BLaER1 treated with 17β-estradiol and CSF1 and Interleukin-3, amounts not matched to agents 10 nM and 100 nM (cell line): ENCODE measurements around the gene RNF13.
"Not testable (repeated sequence)": the region's sequence is repeated elsewhere in the genome, so short reads cannot be mapped to it uniquely, and the experiment has no call there.

ENCODE experiments used
- H3K27ac ChIP-seq, 11 experiments: shearing (Covaris generic); formaldehyde crosslinking; 2 replicates each; pipeline ENCODE4 v1.8.1; 2022
- H3K27me3 ChIP-seq, 11 experiments: shearing (Covaris generic); formaldehyde crosslinking; 2 replicates each; pipeline ENCODE4 v1.8.1; 2022
- H3K36me3 ChIP-seq, 11 experiments: shearing (Covaris generic); formaldehyde crosslinking; 2 replicates each; pipeline ENCODE4 v1.8.1; 2022
- H3K4me1 ChIP-seq, 10 experiments: shearing (Covaris generic); formaldehyde crosslinking; 2 replicates each; pipeline ENCODE4 v1.8.1; 2022
- H3K4me2 ChIP-seq, 11 experiments: shearing (Covaris generic); formaldehyde crosslinking; 2 replicates each; pipeline ENCODE4 v1.8.1; 2022
- H3K4me3 ChIP-seq, 10 experiments: shearing (Covaris generic); formaldehyde crosslinking; 2 replicates each; pipeline ENCODE4 v1.8.1; 2022
- H3K9ac ChIP-seq, 11 experiments: shearing (Covaris generic); formaldehyde crosslinking; 2 replicates each; pipeline ENCODE4 v1.8.1; 2022
- H3K9me3 ChIP-seq, 11 experiments: shearing (Covaris generic); formaldehyde crosslinking; replicated peaks in 1 of 11; 2 replicates each; pipeline ENCODE4 v1.8.1; 2022
- H4K20me1 ChIP-seq, 11 experiments: shearing (Covaris generic); formaldehyde crosslinking; 2 replicates each; pipeline ENCODE4 v1.8.1; 2022
- Cebpa-rat ChIP-seq, 11 experiments: shearing (Covaris generic); IDR thresholded peaks; 2 replicates each; pipeline ENCODE4 v1.8.1; 2022

Gene RNF13

DNA sequence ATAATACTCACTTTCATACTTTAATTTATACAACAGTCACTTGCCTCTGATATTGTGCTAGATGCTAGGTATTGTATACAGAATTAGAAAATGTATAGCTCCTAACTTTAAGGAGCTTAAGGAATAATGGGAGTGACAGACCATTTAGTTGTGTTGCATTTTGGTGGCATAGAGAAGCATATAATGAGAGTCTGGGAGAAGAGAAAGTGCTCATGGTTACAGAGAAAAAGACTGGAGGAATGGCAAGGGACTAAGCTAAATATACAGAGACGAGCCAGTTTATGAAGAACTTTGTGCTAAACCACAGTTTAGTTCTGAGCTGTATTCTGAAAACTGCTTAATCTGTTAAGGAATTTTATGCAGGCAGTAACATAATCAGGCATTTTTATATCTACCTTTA is 6.4 kb downstream of the RNF13 start:
- TF ChIP-seq Cebpa-rat (IDR thresholded peaks at IDR 0.05): no peak
- H3K9ac ChIP-seq: peak overlapping the region in 2 of 11 experiments; percentile 38 to 69; a peak in 3 of 22 replicates
- H3K4me3 ChIP-seq: peak overlapping the region in 2 of 10 experiments; percentile 77 to 83; a peak in 4 of 20 replicates
- peaks cover 0 to 74% (median 6%) of the 10 kb centered on the region in 11 experiments; a peak in 9 of 22 replicates for H4K20me1 ChIP-seq
- peak overlapping the region in 2 of 11 experiments; percentile 33 to 40; a peak in 3 of 22 replicates for H3K27ac ChIP-seq
- peaks cover 24 to 59% (median 42%) of the 10 kb centered on the region in 11 experiments for H3K9me3 ChIP-seq
- H3K36me3 ChIP-seq: peaks cover 0 to 62% (median 28%) of the 10 kb centered on the region in 11 experiments; a peak in 15 of 22 replicates
- H3K4me2 ChIP-seq: peak overlapping the region in 3 of 11 experiments; percentile 74 to 94 (median 87); a peak in 5 of 22 replicates
- H3K27me3 ChIP-seq: no peaks in the 10 kb centered on the region
- H3K4me1 ChIP-seq: peaks cover 16 to 50% (median 35%) of the 10 kb centered on the region in 10 experiments

DNA sequence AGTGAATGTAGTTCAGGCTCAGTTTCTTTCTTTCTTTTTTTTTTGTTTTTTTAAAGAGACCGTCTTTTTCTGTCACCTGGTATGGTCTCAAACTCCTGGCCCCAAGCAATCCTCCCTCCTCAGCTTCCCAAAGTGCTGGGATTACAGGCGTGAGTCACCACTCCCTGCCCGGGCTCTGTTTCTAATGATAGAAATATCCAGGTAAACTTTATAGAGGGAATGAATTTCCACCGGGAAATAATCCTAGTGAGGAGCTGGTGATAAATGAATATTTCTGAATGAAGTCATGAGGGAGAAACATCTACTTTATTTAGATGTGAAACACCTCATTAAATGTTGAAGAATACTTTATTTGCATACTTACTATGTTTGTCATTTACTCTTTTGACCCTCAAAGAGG is 7.2 kb downstream of the RNF13 start:
- TF ChIP-seq Cebpa-rat (IDR thresholded peaks at IDR 0.05): no peak
- peaks cover 8 to 57% (median 29%) of the 10 kb centered on the region in 10 experiments for H3K4me1 ChIP-seq
- H3K9ac ChIP-seq: peak overlapping the region in 2 of 11 experiments; percentile 38 to 69; a peak in 3 of 22 replicates
- H3K36me3 ChIP-seq: peaks cover 0 to 69% (median 33%) of the 10 kb centered on the region in 11 experiments; a peak in 16 of 22 replicates
- H3K4me2 ChIP-seq: peak overlapping the region in 2 of 11 experiments; percentile 87 to 94; a peak in 5 of 22 replicates
- H4K20me1 ChIP-seq: peaks cover 2 to 81% (median 5%) of the 10 kb centered on the region in 11 experiments; a peak in 14 of 22 replicates
- peak overlapping the region in 2 of 10 experiments; percentile 6 to 77; a peak in 2 of 20 replicates for H3K4me3 ChIP-seq
- no peak overlapping the region for H3K27ac ChIP-seq
- H3K9me3 ChIP-seq: peaks cover 24 to 59% (median 42%) of the 10 kb centered on the region in 11 experiments
- no peaks in the 10 kb centered on the region for H3K27me3 ChIP-seq

DNA sequence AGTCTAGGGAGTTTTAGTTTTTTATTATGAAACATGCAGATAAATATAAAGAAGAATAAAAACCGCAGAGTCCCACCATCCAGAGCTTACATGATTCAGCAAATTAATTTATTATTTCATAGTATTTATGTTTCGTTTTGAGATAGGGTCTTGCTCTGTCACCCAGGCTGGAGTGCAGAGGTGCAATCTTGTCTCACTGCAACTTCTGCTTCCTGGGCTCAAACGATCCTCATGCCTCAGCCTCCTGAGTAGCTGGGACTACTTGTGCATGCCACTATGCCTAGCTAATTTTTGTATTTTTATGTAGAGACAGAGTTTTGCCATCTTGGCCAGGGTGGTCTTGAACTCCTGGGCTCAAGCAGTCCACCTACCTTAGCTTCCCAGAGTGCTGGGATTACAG is 13.6 kb downstream of the RNF13 start:
- no peak for TF ChIP-seq Cebpa-rat (IDR thresholded peaks at IDR 0.05)
- H3K27ac ChIP-seq: no peak overlapping the region
- peaks cover 0 to 55% (median 0%) of the 10 kb centered on the region in 10 experiments; a peak in 3 of 20 replicates for H3K4me1 ChIP-seq
- peaks cover 0 to 93% (median 18%) of the 10 kb centered on the region in 11 experiments; a peak in 14 of 22 replicates for H4K20me1 ChIP-seq
- no peaks in the 10 kb centered on the region for H3K27me3 ChIP-seq
- H3K36me3 ChIP-seq: peaks cover 16 to 92% (median 42%) of the 10 kb centered on the region in 11 experiments
- H3K4me2 ChIP-seq: peak overlapping the region in 1 of 11 experiments; percentile 28; a peak in 1 of 22 replicates
- no peak overlapping the region; a peak in 1 of 22 replicates for H3K9ac ChIP-seq
- H3K4me3 ChIP-seq: no peak overlapping the region
- peaks cover 48 to 71% (median 64%) of the 10 kb centered on the region in 11 experiments for H3K9me3 ChIP-seq

DNA sequence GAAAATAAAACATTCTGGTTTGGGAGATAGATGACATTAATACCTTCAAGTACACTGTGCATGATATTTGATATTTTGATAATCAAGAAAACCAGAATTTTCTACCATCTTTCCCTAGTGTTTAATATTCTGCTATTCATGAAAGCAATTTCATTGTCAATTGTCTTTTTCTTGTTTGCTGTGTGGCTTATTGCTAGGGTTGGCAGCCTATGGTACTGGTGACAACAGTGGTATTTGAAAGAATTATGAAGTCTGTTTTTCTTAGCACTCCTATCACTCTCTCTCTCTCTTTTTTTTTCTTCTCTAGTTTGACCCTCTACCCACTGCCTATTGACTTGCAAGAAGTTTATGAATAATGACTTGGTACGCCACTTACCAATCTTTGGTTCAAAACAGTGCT is 15.4 kb downstream of the RNF13 start:
- Histone ChIP-seq H3K36me3 (peaks cover 23 to 92% (median 46%) of the 10 kb centered on the region in 11 experiments), H4K20me1 (peaks cover 0 to 90% (median 18%) of the 10 kb centered on the region in 11 experiments; a peak in 14 of 22 replicates), H3K4me3 (no peak overlapping the region), H3K27me3 (no peaks in the 10 kb centered on the region), H3K4me2 (peak overlapping the region in 2 of 11 experiments; percentile 56 to 65; a peak in 2 of 22 replicates), H3K9me3 (peaks cover 51 to 75% (median 66%) of the 10 kb centered on the region in 11 experiments), H3K27ac (no peak overlapping the region), H3K4me1 (peaks cover 0 to 50% (median 0%) of the 10 kb centered on the region in 10 experiments; a peak in 3 of 20 replicates), H3K9ac (no peak overlapping the region)
- no peak for TF ChIP-seq Cebpa-rat (IDR thresholded peaks at IDR 0.05)

DNA sequence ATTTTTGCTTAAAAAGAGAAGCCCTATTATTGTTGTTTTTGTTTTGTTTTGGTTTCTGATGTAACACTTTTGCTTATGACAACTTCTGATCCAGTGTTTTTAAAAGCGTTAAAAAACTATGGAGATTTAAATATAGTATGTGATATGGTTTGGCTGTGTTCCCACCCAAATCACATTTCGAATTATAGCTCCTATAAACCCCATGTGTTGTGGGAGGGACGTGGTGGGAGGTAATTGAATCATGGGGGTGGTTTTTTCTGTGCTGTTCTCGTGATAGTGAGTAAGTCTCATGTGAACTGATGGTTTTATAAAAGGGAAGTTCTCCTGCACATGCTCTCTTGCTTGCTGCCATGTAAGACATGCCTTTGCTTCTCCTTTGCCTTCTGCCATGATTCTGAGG is 16.6 kb downstream of the RNF13 start:
- Histone ChIP-seq H4K20me1 (peaks cover 0 to 89% (median 15%) of the 10 kb centered on the region in 11 experiments; a peak in 13 of 22 replicates), H3K4me2 (peak overlapping the region in 2 of 11 experiments; percentile 56 to 65; a peak in 2 of 22 replicates), H3K9me3 (peaks cover 64 to 83% (median 73%) of the 10 kb centered on the region in 11 experiments), H3K4me3 (peak overlapping the region in 2 of 10 experiments; percentile 7 to 26; a peak in 2 of 20 replicates), H3K36me3 (peaks cover 28 to 92% (median 53%) of the 10 kb centered on the region in 11 experiments), H3K4me1 (peaks cover 0 to 41% (median 0%) of the 10 kb centered on the region in 10 experiments; a peak in 3 of 20 replicates), H3K27ac (peak overlapping the region in 1 of 11 experiments; percentile 51; a peak in 2 of 22 replicates)
- not testable (repeated sequence) for H3K27me3 ChIP-seq, H3K9ac ChIP-seq

DNA sequence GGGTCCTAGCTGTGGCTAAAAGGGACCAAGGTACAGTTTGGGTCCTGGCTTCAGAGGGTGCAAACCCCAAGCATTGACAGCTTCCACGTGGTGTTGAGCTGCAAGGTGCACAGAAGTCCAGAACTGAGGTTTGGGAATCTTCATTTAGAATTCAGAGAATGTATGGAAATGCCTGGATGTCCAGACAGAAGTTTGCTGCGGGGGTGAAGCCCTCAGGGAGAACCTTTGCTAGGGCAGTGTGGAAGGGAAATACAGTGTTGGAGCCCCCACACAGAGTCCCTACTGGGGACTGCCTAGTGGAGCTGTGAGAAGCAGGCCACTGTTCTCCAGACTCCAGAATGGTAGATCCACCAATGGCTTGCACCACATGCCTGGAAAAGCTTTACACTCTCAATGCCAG is 17.9 kb downstream of the RNF13 start:
- Histone ChIP-seq H3K36me3 (peaks cover 28 to 92% (median 50%) of the 10 kb centered on the region in 11 experiments), H3K4me1 (peaks cover 0 to 31% (median 0%) of the 10 kb centered on the region in 10 experiments; a peak in 3 of 20 replicates), H4K20me1 (peaks cover 0 to 89% (median 4%) of the 10 kb centered on the region in 11 experiments; a peak in 11 of 22 replicates), H3K27ac (no peak overlapping the region), H3K9ac (no peak overlapping the region), H3K27me3 (no peaks in the 10 kb centered on the region), H3K4me2 (no peak overlapping the region), H3K9me3 (peaks cover 77 to 89% (median 86%) of the 10 kb centered on the region in 11 experiments), H3K4me3 (peak overlapping the region in 6 of 10 experiments; percentile 2 to 42 (median 16); a peak in 6 of 20 replicates)
- no peak for TF ChIP-seq Cebpa-rat (IDR thresholded peaks at IDR 0.05)

DNA sequence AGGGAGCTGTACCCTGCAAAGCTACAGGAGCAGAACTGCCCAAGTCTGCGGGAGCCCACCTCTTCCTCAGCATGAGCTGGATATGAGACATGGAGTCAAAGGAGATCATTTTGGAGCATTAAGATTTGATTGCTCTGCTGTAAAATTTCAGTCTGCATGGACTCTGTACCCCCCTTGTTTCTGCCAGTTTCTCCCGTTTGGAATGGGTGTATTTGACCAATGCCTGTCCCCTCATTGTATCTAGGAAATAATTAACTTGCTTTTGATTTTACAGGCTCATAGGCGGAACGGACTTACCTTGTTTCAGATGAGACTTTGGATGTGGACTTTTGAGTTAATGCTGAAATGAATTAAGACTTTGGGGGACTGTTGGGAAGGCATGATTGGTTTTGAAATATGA is 18.3 kb downstream of the RNF13 start:
- Histone ChIP-seq H3K9ac (no peak overlapping the region), H3K4me3 (peak overlapping the region in 6 of 10 experiments; percentile 2 to 42 (median 16); a peak in 6 of 20 replicates), H3K27ac (no peak overlapping the region), H3K27me3 (no peaks in the 10 kb centered on the region), H3K4me1 (peaks cover 0 to 26% (median 0%) of the 10 kb centered on the region in 10 experiments; a peak in 3 of 20 replicates), H4K20me1 (peaks cover 0 to 89% (median 4%) of the 10 kb centered on the region in 11 experiments; a peak in 11 of 22 replicates), H3K9me3 (peaks cover 81 to 93% (median 90%) of the 10 kb centered on the region in 11 experiments), H3K4me2 (no peak overlapping the region), H3K36me3 (peaks cover 28 to 92% (median 54%) of the 10 kb centered on the region in 11 experiments)
- no peak for TF ChIP-seq Cebpa-rat (IDR thresholded peaks at IDR 0.05)

DNA sequence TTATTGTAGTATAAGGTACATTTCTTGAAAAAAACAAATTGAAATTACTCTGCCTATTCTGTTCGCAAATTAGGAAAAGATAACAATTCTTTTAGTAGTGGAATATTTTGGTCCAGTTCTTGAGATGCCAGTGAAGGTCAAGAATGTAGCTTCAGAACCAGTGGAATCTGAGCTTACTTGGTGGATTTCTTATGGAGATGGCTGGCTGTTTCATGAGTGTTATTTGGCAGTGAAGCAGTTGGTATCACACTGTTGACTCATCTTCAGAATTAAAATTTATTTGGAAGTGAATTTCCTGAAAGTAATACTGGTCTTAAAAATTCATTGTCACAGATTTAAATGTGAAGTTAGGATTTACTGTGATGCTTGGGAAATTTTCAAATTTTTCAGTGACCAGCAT is 19.1 kb downstream of the RNF13 start:
- no peaks in the 10 kb centered on the region for H3K27me3 ChIP-seq
- H3K4me2 ChIP-seq: no peak overlapping the region
- peaks cover 0 to 21% (median 0%) of the 10 kb centered on the region in 10 experiments; a peak in 3 of 20 replicates for H3K4me1 ChIP-seq
- H3K36me3 ChIP-seq: peaks cover 28 to 93% (median 60%) of the 10 kb centered on the region in 11 experiments
- peaks cover 0 to 89% (median 0%) of the 10 kb centered on the region in 11 experiments; a peak in 9 of 22 replicates for H4K20me1 ChIP-seq
- peaks cover 88 to 95% (median 94%) of the 10 kb centered on the region in 11 experiments for H3K9me3 ChIP-seq
- TF ChIP-seq Cebpa-rat (IDR thresholded peaks at IDR 0.05): no peak
- H3K27ac ChIP-seq: no peak overlapping the region
- H3K9ac ChIP-seq: no peak overlapping the region
- no peak overlapping the region for H3K4me3 ChIP-seq

DNA sequence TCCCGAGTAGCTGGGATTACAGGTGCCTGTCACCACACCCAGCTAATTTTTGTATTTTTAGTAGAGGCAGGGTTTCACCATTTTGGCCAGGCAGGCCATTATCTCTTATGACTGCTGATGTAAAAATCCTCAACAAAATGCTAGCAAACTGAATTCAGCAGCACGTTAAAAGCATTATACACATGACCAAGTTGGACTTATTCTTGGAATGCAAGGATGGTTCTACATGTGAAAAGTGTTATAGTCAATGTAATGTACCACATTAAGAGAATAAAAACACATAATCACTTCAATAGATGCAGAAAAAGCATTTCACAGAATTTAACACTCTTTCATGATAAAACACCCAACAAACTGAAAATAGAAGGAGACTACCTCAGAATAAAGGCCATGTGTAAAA is 20.2 kb downstream of the RNF13 start:
- TF ChIP-seq Cebpa-rat (IDR thresholded peaks at IDR 0.05): no peak
- Histone ChIP-seq H3K27me3 (no peaks in the 10 kb centered on the region), H3K4me1 (peaks cover 0 to 14% (median 0%) of the 10 kb centered on the region in 10 experiments; a peak in 3 of 20 replicates), H3K4me3 (no peak overlapping the region), H3K36me3 (peaks cover 40 to 93% (median 71%) of the 10 kb centered on the region in 11 experiments), H4K20me1 (peaks cover 0 to 89% (median 0%) of the 10 kb centered on the region in 11 experiments; a peak in 8 of 22 replicates), H3K27ac (no peak overlapping the region), H3K9me3 (peaks cover 93 to 95% (median 94%) of the 10 kb centered on the region in 11 experiments), H3K9ac (no peak overlapping the region), H3K4me2 (no peak overlapping the region)

DNA sequence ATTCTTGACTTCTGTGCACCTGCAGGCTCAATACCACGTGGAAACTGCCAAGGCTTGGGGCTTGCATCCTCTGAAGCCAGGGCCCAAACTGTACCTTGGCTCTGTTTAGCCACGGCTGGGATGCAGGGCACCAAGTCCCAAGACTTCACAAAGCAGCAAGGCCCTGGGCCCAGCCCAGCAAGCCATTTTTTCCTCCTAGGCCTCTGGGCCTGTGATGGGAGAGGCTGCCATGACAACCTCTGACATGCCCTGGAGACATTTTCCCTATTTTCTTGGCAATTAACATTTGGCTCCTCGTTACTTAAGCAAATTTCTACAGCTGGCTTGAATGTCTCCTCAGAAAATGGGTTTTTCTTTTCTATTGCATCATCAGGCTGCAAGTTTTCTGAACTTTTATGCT is 25.5 kb downstream of the RNF13 start:
- H3K4me2 ChIP-seq, H3K9ac ChIP-seq, H3K27me3 ChIP-seq, H3K27ac ChIP-seq: not testable (repeated sequence)
- Histone ChIP-seq H4K20me1 (peaks cover 0 to 90% (median 5%) of the 10 kb centered on the region in 11 experiments; a peak in 12 of 22 replicates), H3K36me3 (peaks cover 20 to 92% (median 36%) of the 10 kb centered on the region in 11 experiments), H3K4me3 (peak overlapping the region in 6 of 10 experiments; percentile 12 to 50 (median 25); a peak in 6 of 20 replicates), H3K9me3 (peaks cover 61 to 70% (median 67%) of the 10 kb centered on the region in 11 experiments), H3K4me1 (peaks cover 0 to 30% (median 0%) of the 10 kb centered on the region in 10 experiments; a peak in 4 of 20 replicates)

DNA sequence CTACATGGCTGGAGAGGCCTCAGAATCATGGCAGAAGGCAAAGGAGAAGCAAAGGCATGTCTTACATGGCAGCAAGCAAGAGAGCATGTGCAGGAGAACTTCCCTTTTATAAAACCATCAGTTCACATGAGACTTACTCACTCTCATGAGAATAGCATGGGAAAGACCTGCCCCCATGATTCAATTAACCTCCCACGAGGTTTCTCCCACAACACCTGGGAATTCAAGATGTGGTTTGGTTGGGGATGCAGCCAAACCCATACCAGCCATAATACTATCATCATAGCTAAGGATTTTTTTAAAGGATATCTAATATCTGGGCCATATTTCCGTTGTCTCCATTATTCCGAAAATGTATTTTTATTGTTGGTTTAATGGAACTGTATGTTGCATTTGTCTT is 26.5 kb downstream of the RNF13 start:
- H3K4me2 ChIP-seq, H3K27ac ChIP-seq, H3K27me3 ChIP-seq, H3K4me3 ChIP-seq, H3K9ac ChIP-seq: not testable (repeated sequence)
- H3K36me3 ChIP-seq: peaks cover 15 to 92% (median 32%) of the 10 kb centered on the region in 11 experiments
- H3K4me1 ChIP-seq: peaks cover 0 to 40% (median 0%) of the 10 kb centered on the region in 10 experiments; a peak in 5 of 20 replicates
- H3K9me3 ChIP-seq: peaks cover 51 to 60% (median 57%) of the 10 kb centered on the region in 11 experiments
- H4K20me1 ChIP-seq: peaks cover 0 to 92% (median 10%) of the 10 kb centered on the region in 11 experiments; a peak in 12 of 22 replicates
